ENCODE measurements around the gene CDH11. TPM values are rescaled to one million over a fixed set of nuclear protein-coding genes. Genes with fewer than 3 reads are reported as not detected.

Gene CDH11
- total and polyA plus RNA-seq, 2 experiments from 2014 or later = 3.5 to 19.6 TPM

DNA sequence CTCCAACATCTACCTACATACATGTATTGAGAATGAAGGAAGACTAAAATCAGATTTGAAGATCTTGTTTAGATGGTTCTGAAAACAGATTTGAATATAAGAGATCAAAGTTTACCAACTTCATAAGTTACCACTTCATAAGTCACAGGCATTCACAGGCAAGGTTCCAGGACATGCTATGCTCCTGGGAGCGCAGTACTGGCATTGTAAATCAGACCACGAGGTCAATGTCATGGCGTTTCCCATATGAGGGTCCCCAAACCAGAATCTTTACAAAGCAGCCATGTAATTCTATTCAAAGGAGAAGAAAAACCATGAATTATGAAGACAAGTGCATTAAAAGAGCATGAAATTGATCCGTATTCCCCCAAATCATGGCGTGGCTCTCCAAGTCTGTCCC lies 3.0 kb downstream of the CDH11 start (continued):
- TF ChIP-seq, protein P1, sequence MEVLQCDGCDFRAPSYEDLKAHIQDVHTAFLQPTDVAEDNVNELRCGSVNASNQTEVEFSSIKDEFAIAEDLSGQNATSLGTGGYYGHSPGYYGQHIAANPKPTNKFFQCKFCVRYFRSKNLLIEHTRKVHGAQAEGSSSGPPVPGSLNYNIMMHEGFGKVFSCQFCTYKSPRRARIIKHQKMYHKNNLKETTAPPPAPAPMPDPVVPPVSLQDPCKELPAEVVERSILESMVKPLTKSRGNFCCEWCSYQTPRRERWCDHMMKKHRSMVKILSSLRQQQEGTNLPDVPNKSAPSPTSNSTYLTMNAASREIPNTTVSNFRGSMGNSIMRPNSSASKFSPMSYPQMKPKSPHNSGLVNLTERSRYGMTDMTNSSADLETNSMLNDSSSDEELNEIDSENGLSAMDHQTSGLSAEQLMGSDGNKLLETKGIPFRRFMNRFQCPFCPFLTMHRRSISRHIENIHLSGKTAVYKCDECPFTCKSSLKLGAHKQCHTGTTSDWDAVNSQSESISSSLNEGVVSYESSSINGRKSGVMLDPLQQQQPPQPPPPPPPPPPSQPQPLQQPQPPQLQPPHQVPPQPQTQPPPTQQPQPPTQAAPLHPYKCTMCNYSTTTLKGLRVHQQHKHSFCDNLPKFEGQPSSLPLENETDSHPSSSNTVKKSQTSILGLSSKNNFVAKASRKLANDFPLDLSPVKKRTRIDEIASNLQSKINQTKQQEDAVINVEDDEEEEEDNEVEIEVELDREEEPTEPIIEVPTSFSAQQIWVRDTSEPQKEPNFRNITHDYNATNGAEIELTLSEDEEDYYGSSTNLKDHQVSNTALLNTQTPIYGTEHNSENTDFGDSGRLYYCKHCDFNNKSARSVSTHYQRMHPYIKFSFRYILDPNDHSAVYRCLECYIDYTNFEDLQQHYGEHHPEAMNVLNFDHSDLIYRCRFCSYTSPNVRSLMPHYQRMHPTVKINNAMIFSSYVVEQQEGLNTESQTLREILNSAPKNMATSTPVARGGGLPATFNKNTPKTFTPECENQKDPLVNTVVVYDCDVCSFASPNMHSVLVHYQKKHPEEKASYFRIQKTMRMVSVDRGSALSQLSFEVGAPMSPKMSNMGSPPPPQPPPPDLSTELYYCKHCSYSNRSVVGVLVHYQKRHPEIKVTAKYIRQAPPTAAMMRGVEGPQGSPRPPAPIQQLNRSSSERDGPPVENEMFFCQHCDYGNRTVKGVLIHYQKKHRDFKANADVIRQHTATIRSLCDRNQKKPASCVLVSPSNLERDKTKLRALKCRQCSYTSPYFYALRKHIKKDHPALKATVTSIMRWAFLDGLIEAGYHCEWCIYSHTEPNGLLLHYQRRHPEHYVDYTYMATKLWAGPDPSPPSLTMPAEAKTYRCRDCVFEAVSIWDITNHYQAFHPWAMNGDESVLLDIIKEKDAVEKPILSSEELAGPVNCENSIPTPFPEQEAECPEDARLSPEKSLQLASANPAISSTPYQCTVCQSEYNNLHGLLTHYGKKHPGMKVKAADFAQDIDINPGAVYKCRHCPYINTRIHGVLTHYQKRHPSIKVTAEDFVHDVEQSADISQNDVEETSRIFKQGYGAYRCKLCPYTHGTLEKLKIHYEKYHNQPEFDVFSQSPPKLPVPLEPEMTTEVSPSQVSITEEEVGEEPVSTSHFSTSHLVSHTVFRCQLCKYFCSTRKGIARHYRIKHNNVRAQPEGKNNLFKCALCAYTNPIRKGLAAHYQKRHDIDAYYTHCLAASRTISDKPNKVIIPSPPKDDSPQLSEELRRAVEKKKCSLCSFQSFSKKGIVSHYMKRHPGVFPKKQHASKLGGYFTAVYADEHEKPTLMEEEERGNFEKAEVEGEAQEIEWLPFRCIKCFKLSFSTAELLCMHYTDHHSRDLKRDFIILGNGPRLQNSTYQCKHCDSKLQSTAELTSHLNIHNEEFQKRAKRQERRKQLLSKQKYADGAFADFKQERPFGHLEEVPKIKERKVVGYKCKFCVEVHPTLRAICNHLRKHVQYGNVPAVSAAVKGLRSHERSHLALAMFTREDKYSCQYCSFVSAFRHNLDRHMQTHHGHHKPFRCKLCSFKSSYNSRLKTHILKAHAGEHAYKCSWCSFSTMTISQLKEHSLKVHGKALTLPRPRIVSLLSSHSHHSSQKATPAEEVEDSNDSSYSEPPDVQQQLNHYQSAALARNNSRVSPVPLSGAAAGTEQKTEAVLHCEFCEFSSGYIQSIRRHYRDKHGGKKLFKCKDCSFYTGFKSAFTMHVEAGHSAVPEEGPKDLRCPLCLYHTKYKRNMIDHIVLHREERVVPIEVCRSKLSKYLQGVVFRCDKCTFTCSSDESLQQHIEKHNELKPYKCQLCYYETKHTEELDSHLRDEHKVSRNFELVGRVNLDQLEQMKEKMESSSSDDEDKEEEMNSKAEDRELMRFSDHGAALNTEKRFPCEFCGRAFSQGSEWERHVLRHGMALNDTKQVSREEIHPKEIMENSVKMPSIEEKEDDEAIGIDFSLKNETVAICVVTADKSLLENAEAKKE (CRISPR knock-in tag; IDR thresholded peaks at IDR 0.05) = no peak
- TF ChIP-seq EZH2 (IDR thresholded peaks at IDR 0.05; ENCODE audit: low read depth, unreplicated experiment) (no peak), NANOG (IDR thresholded peaks at IDR 0.05; ENCODE audit: borderline replicate concordance) (no peak), ZNF114 (CRISPR knock-in tag; IDR thresholded peaks at IDR 0.05) (no peak)

DNA sequence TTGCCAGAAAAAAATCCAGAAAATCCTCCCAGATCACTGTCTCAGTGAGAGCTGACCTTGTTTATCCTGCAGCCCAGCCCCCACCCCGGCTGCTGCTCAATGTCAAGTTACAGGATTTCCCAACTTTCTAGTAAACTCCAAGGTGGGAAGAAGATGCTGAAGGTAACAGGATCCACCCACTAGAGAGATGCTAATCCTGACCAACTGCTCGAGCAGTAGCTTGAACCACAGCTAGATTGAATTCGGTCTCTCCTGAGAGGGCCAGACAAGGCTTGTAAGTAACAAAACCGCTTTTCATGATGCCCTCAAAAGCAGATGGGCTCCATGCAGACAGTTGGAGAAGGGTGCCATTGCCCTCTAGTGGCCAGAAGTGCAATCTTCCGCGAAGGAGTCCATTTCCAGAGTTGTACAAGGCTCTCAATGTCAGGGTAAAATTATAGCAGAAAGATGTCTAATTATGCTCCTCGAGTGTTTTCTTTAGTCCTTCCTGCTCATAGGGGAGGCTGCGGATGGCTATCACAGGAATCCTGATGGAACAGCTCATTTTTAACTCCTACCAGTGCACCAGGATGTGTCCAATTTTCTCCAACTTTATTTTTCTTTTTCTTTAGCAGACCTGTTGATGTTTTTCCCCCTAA lies 3.9 kb downstream of the CDH11 start:
- H3K27me3 ChIP-seq (ENCODE audit: insufficient read depth) = peaks cover 37% of the 10 kb centered on the region
- H3K4me2 ChIP-seq = peak overlapping the region; percentile 71
- H3F3A ChIP-seq (replicated peaks; ENCODE audit: low read depth) = no peaks in the 10 kb centered on the region
- H3K4me3 Mint-ChIP-seq = 0 out of 3 replicates have a peak overlapping the region, but pooled peaks have one; percentile 0
- peaks cover 32% of the 10 kb centered on the region for H3K4me1 Mint-ChIP-seq
- 0 out of 2 replicates have a peak, but pooled peaks cover 6% of the 10 kb centered on the region for H3K79me2 ChIP-seq (replicated peaks; ENCODE audit: insufficient read depth)
- TF ChIP-seq, protein P2, sequence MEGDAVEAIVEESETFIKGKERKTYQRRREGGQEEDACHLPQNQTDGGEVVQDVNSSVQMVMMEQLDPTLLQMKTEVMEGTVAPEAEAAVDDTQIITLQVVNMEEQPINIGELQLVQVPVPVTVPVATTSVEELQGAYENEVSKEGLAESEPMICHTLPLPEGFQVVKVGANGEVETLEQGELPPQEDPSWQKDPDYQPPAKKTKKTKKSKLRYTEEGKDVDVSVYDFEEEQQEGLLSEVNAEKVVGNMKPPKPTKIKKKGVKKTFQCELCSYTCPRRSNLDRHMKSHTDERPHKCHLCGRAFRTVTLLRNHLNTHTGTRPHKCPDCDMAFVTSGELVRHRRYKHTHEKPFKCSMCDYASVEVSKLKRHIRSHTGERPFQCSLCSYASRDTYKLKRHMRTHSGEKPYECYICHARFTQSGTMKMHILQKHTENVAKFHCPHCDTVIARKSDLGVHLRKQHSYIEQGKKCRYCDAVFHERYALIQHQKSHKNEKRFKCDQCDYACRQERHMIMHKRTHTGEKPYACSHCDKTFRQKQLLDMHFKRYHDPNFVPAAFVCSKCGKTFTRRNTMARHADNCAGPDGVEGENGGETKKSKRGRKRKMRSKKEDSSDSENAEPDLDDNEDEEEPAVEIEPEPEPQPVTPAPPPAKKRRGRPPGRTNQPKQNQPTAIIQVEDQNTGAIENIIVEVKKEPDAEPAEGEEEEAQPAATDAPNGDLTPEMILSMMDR (conservative IDR thresholded peaks at IDR 0.05; ENCODE audit: low read depth in 2 of 2) = peak; percentile 94 to 96
- TF ChIP-seq STAT1 (IDR thresholded peaks at IDR 0.05; ENCODE audit: unreplicated experiment) (no peak), NANOG (IDR thresholded peaks at IDR 0.05; ENCODE audit: borderline replicate concordance) (no peak)
- H3K9me3 Mint-ChIP-seq = no peaks in the 10 kb centered on the region
- H4K20me1 ChIP-seq (replicated peaks; ENCODE audit: insufficient read depth) = no peaks in the 10 kb centered on the region
- peaks cover 32% of the 10 kb centered on the region for H3K4me1 ChIP-seq (ENCODE audit: insufficient read depth)
- no peaks in the 10 kb centered on the region for H3K9me2 ChIP-seq (ENCODE audit: insufficient read depth)
- peak overlapping the region; percentile 90; the same call in 1 of the 2 replicates for H2AFZ ChIP-seq
- no peak overlapping the region for H3K4me3 ChIP-seq
- H3K36me3 ChIP-seq (ENCODE audit: insufficient read depth) = no peaks in the 10 kb centered on the region
- ATAC-seq (peak; percentile 9), DNase-seq (ENCODE audit: low spot score) (peak; percentile 87)
- no peak overlapping the region for H3K27ac Mint-ChIP-seq
- H3K27ac ChIP-seq (ENCODE audit: low read depth) = no peak overlapping the region
- peaks cover 27% of the 10 kb centered on the region for H3K27me3 Mint-ChIP-seq (ENCODE audit: insufficient read depth, low read depth, poor library complexity)
- H3K36me3 Mint-ChIP-seq (ENCODE audit: low read depth) = no peaks in the 10 kb centered on the region
